Glomerular visceral epithelial cell (primary cell): ENCODE data around the gene CT47A1.
"Not testable (repeated sequence)": the region's sequence is repeated elsewhere in the genome, so short reads cannot be mapped to it uniquely, and the experiment has no call there.

ENCODE experiments used
- DNase-seq: peaks from one replicate; pipeline ENCODE4 v3.0.0-alpha.2; 2016; ENCODE audit errors: extremely low spot score

CT47A1 gene

DNA sequence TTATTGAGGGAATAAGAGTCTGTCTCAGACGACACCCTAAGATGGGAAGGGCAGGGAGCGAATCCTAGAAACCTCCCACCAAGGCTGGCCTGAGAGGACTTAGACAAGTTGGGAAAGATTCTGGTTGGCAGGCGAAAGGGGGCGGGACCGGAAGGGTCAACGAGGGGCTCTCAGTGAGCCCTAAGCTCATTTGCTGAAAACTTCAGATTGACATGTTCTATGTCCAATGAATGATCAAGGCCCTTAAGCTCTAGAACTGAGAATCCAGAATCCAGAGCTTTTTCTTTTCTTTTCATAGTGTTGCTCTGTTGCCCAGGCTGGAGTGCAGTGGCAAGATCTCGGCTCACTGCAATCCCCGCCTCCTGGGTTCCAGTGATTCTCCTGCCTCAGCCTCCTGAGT lies at the start of gene CT47A1:
Gene CT47A1, minus strand, starts transcription at position 101 of the 400 bp plus-strand sequence. CDS start 231 bp downstream, outside the sequence.
- not testable (repeated sequence) for DNase-seq

DNA sequence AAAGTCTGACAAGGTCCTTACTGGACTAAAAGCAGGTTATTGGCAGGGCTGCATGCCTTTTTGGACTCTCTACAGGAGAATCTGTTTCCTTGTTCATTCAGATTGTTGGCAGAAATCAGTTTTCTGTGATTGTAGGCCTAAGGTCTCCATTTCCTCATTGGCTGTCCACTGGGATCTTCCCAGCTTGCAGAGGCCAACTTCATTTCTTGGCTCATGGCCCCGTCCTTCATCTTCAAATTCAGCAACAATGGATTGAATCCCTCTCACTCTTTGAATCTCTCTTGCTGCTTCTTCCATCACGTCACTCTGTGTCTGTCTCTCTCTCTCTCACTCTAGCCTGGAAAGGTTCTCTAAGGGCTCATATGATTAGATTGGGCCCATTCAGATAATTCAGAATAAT lies 47.0 kb upstream of the CT47A1 start:
- no peak for DNase-seq

DNA sequence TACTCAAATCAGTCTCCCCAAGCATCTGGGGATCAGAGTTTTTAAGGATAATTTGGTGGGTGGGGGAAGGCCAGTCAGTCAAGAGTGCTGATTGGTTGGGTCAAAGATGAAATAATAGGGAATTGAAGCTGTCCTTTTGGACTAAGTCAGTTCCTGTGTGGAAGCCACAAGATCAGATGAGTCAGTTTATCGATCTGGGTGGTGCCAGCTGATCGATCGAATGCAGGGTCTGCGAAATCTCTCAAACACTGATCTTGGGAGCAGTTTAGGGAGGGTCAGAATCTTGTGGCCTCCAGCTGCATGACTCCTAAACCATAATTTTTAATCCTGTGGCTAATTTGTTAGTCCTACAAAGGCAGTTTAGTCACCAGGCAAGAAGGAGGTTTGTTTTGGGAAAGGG lies 44.5 kb upstream of the CT47A1 start:
- no peak for DNase-seq

DNA sequence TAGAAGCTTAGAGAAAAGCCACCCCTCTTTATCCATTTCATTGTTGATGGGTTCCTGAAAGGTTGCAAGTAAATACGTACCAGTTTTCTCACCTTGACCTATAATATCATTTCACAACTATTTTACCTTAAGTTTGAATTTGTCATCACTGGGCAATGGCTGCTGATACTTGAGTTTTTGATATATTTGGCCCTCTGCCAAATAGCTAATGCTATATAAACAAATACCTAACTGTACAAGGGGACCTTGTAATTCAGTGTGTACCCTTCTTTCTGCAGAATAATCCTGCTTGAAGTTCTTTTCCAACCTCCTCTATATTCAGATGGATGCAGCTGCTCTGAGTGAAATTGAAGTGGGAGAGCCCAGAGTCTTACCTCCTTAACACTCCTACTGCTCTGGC lies 42.9 kb upstream of the CT47A1 start:
- no peak for DNase-seq

DNA sequence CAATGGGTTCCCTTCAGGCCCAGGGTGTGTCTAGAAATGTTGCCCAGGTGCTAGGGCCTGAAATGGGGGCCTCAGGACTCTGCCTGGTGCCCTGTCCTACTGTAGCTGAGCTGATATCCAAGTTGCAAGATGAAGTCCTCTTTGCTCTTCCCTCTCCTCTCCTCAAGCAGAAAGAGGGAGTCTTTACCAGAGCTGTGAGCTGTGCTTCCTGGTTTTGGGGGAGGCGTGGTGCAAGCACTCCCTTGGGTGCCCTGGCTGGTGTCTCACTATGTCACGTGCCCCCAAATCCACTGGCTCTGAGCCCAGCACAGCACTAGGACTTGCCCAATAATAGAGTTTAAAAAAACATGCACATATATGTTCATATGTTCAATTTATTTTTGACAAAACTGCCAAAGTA lies 29.3 kb upstream of the CT47A1 start:
- DNase-seq = no peak

GRCh38 chrX:121013897-121014455 lies 28.4 kb upstream of the CT47A1 start:
- no peak for DNase-seq

- DNase-seq = no peak
These were observed 25.7 kb upstream of the CT47A1 start for GRCh38 chrX:121011254-121011653.

GRCh38 chrX:121010218-121010617 lies 24.7 kb upstream of the CT47A1 start:
- DNase-seq = no peak

DNA sequence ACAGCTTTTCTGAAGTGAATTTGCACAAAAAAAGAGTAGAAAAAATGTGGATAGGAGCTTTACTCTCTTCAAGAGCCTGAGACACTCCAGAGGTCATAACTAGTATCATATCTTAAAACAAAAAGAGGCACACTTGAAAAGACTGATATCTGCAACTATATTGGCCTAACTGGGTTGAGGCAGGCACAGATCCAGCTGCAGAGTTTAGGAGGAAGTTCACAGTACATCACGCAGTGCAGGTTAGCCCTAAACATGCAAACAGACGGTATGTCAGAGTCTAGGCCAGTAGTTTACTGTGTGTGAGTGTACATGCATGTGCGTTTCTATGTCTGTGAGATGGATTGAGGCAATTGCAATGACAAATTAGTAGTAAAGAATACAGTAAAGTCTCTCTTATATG lies 24.2 kb upstream of the CT47A1 start:
- DNase-seq = no peak

GRCh38 chrX:121008920-121009319 lies 23.4 kb upstream of the CT47A1 start:
- no peak for DNase-seq

DNA sequence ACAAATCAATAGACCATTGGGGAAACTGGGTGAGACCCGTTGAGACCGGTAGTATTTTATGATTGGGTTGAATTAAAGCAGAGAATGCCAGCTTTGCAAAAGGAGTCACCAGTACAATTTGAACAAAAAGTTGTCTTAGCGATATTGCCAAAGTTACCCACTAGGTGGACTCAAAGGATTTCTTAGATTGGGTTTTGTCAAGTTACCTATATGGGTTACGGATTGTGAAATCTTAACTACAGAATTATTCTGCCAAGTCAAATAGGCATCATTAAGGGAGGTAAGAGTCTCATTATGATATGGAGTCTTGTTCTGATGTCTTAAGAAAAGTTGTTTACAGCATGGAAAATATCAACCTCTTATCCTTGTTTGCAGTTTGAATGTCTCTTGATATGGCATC lies 15.0 kb upstream of the CT47A1 start:
- peak; percentile 0 for DNase-seq

- DNase-seq = no peak
These were observed 13.9 kb upstream of the CT47A1 start for GRCh38 chrX:120999413-120999812.

- not testable (repeated sequence) for DNase-seq
These were observed 29.1 kb downstream of the CT47A1 start, which contains the start of gene CT47A7 for GRCh38 chrX:120956500-120956899. Gene CT47A7 (minus strand): TSS chrX:120956600. CDS start chrX:120956345, 255 bp downstream.
